H9 (cell line): ENCODE results near the gene KRT84. TPM values are rescaled to one million over a fixed set of nuclear protein-coding genes. Genes with fewer than 3 reads are reported as not detected.
A peak's percentile ranks its signal among the peaks of the same experiment; 100 is the strongest.

Experiments used
- DNase-seq: peaks from one replicate; pipeline ENCODE4 v3.0.0-alpha.2; 2017
- H2AFZ ChIP-seq: one replicate; pipeline ENCODE4 v1.6.1; 2013; ENCODE audit warnings: mild to moderate bottlenecking, low read length, control low read depth, moderate library complexity
- H2AK5ac ChIP-seq: 2 replicates; pipeline ENCODE4 v1.6.1; 2013; ENCODE audit warnings: low read length, control low read depth, mixed read lengths; ENCODE audit not compliant: insufficient read length
- H2BK120ac ChIP-seq: one replicate; pipeline ENCODE4 v1.6.1; 2013; ENCODE audit warnings: low read depth, mild to moderate bottlenecking, low read length, control low read depth, inconsistent platforms; ENCODE audit not compliant: poor library complexity, severe bottlenecking
- H2BK12ac ChIP-seq: 2 replicates; pipeline ENCODE4 v1.6.1; 2013; ENCODE audit warnings: low read length, control low read depth, mixed read lengths, low read depth; ENCODE audit not compliant: insufficient read length
- H2BK15ac ChIP-seq: 2 replicates; pipeline ENCODE4 v1.6.1; 2013; ENCODE audit warnings: low read depth, low read length, control low read depth
- H2BK20ac ChIP-seq: one replicate; pipeline ENCODE4 v1.6.1; 2013; ENCODE audit warnings: low read depth, mild to moderate bottlenecking, low read length, control low read depth, inconsistent platforms; ENCODE audit not compliant: poor library complexity, severe bottlenecking
- H2BK5ac ChIP-seq: 2 replicates; pipeline ENCODE4 v1.6.1; 2013; ENCODE audit warnings: low read length, control low read depth, mixed read lengths; ENCODE audit not compliant: insufficient read length
- H3K14ac ChIP-seq: 2 replicates; pipeline ENCODE4 v1.6.1; 2013; ENCODE audit warnings: low read length, control low read depth; ENCODE audit not compliant: insufficient read depth
- H3K18ac ChIP-seq: 2 replicates; pipeline ENCODE4 v1.6.1; 2013; ENCODE audit warnings: low read depth, mild to moderate bottlenecking, mixed read lengths, low read length, control low read depth; ENCODE audit not compliant: insufficient read length
- H3K23ac ChIP-seq: 2 replicates; pipeline ENCODE4 v1.6.1; 2013; ENCODE audit warnings: low read length, control low read depth, mixed read lengths, low read depth; ENCODE audit not compliant: insufficient read length
- H3K23me2 ChIP-seq: 2 replicates; pipeline ENCODE4 v1.6.1; 2013; ENCODE audit warnings: low read depth, mild to moderate bottlenecking, mixed read lengths, low read length, control low read depth; ENCODE audit not compliant: insufficient read length, poor library complexity, severe bottlenecking
- H3K27ac ChIP-seq: 2 replicates; pipeline ENCODE4 v1.5.1; 2013; ENCODE audit warnings: low read length, control low read depth, mixed read lengths, low read depth; ENCODE audit not compliant: insufficient read length
- H3K27me3 ChIP-seq: 2 replicates; pipeline ENCODE4 v1.6.1; 2013; ENCODE audit warnings: low read length, control low read depth, inconsistent platforms; ENCODE audit not compliant: insufficient read depth
- H3K4ac ChIP-seq: 2 replicates; pipeline ENCODE4 v1.6.1; 2013; ENCODE audit warnings: low read depth, mild to moderate bottlenecking, control low read depth, inconsistent platforms, low read length, moderate library complexity
- H3K4me1 ChIP-seq: 2 replicates; pipeline ENCODE4 v1.6.1; 2013; ENCODE audit warnings: low read length, control low read depth, inconsistent platforms; ENCODE audit not compliant: insufficient read depth
- H3K4me2 ChIP-seq: 2 replicates; pipeline ENCODE4 v1.6.1; 2013; ENCODE audit warnings: low read length, control low read depth, mixed read lengths; ENCODE audit not compliant: insufficient read length, insufficient read depth
- H3K56ac ChIP-seq: 2 replicates; pipeline ENCODE4 v1.6.1; 2013; ENCODE audit warnings: low read depth, mild to moderate bottlenecking, mixed read lengths, low read length, control low read depth; ENCODE audit not compliant: insufficient read length
- H3K79me1 ChIP-seq: 2 replicates; pipeline ENCODE4 v1.6.1; 2013; ENCODE audit warnings: low read depth, mild to moderate bottlenecking, moderate library complexity, low read length, control low read depth, inconsistent platforms; ENCODE audit not compliant: insufficient read depth, poor library complexity, severe bottlenecking
- H3K79me2 ChIP-seq: 2 replicates; pipeline ENCODE4 v1.6.1; 2013; ENCODE audit warnings: low read length, control low read depth, inconsistent platforms; ENCODE audit not compliant: insufficient read depth
- H3K9ac ChIP-seq: 2 replicates; pipeline ENCODE4 v1.6.1; 2013; ENCODE audit warnings: low read length, control low read depth, mixed read lengths; ENCODE audit not compliant: insufficient read length; ENCODE audit errors: extremely low read depth
- H3K9me3 ChIP-seq: one replicate; pipeline ENCODE4 v1.6.1; 2013; ENCODE audit warnings: low read depth, low read length, inconsistent platforms; ENCODE audit not compliant: control insufficient read depth
- H3T11ph ChIP-seq: one replicate; pipeline ENCODE4 v1.6.1; 2013; ENCODE audit warnings: mild to moderate bottlenecking, low read length, control low read depth, inconsistent platforms
- H4K20me1 ChIP-seq: one replicate; pipeline ENCODE4 v1.6.1; 2013; ENCODE audit not compliant: control insufficient read depth, insufficient read length, insufficient read depth
- H4K5ac ChIP-seq: 2 replicates; pipeline ENCODE4 v1.6.1; 2013; ENCODE audit warnings: low read depth, mild to moderate bottlenecking, mixed read lengths, low read length, control low read depth; ENCODE audit not compliant: insufficient read length
- H4K8ac ChIP-seq: replicated peaks from 2 replicates; pipeline ENCODE4 v1.6.1; 2013; ENCODE audit warnings: low read length, control low read depth, mixed read lengths, low read depth; ENCODE audit not compliant: insufficient read length
- H4K91ac ChIP-seq: 2 replicates; pipeline ENCODE4 v1.6.1; 2013; ENCODE audit warnings: low read depth, mild to moderate bottlenecking, moderate library complexity, mixed read lengths, low read length, control low read depth; ENCODE audit not compliant: insufficient read length
- H3K27ac Mint-ChIP-seq, 3 experiments: 2 replicates in 2 of 3; 3 replicates in 1 of 3; pipeline ENCODE4 v1.8.0; 2020 to 2021; ENCODE audit warnings: mixed read lengths in 3 of 3, mild to moderate bottlenecking in 1 of 3, moderate library complexity in 1 of 3
- H3K27me3 Mint-ChIP-seq: 2 replicates; pipeline ENCODE4 v1.8.0; 2021; ENCODE audit warnings: low read depth, mild to moderate bottlenecking, moderate library complexity, mixed read lengths
- H3K36me3 Mint-ChIP-seq, 3 experiments: 2 replicates in 2 of 3; 3 replicates in 1 of 3; pipeline ENCODE4 v1.8.0; 2020 to 2021; ENCODE audit warnings: low read depth in 3 of 3, mixed read lengths in 3 of 3; ENCODE audit not compliant: insufficient read depth in 1 of 3
- H3K4me1 Mint-ChIP-seq, 2 experiments: 2 replicates each; pipeline ENCODE4 v1.8.0; 2020; ENCODE audit warnings: mixed read lengths in 2 of 2
- H3K4me3 Mint-ChIP-seq, 2 experiments: 2 replicates in 1 of 2; 3 replicates in 1 of 2; pipeline ENCODE4 v1.8.0; 2020 to 2021; ENCODE audit warnings: mild to moderate bottlenecking in 2 of 2, mixed read lengths in 2 of 2, moderate library complexity in 1 of 2
- H3K9me3 Mint-ChIP-seq, 2 experiments: 2 replicates in 1 of 2; 3 replicates in 1 of 2; pipeline ENCODE4 v1.8.0; 2020; ENCODE audit warnings: mild to moderate bottlenecking in 2 of 2, mixed read lengths in 2 of 2, moderate library complexity in 1 of 2
- CTCF ChIP-seq: fragments of 200-600 bp; sonication (generic); conservative IDR thresholded peaks from 3 replicates; pipeline ENCODE4 v1.8.0; 2021; ENCODE audit warnings: antibody characterized with exemption, mild to moderate bottlenecking
- WGBS: extraction: QIAGEN DNeasy Blood & Tissue Kit; methylation state at CpG from one replicate; pipeline ENCODE4 v1.1.7; 2013; ENCODE audit warnings: missing lambda C conversion rate, low lambda C conversion rate, mixed read lengths; ENCODE audit not compliant: insufficient read length; ENCODE audit errors: extremely low coverage; 5-methylcytosine and 5-hydroxymethylcytosine counted together
- total RNA-seq: library from RNA; stranded (reverse); gene quantifications from 2 replicates; pipeline ENCODE4 v1.2.1, GENCODE V29; 2021

Gene KRT84
- total RNA-seq, 1 experiment from 2014 or later: not detected

DNA sequence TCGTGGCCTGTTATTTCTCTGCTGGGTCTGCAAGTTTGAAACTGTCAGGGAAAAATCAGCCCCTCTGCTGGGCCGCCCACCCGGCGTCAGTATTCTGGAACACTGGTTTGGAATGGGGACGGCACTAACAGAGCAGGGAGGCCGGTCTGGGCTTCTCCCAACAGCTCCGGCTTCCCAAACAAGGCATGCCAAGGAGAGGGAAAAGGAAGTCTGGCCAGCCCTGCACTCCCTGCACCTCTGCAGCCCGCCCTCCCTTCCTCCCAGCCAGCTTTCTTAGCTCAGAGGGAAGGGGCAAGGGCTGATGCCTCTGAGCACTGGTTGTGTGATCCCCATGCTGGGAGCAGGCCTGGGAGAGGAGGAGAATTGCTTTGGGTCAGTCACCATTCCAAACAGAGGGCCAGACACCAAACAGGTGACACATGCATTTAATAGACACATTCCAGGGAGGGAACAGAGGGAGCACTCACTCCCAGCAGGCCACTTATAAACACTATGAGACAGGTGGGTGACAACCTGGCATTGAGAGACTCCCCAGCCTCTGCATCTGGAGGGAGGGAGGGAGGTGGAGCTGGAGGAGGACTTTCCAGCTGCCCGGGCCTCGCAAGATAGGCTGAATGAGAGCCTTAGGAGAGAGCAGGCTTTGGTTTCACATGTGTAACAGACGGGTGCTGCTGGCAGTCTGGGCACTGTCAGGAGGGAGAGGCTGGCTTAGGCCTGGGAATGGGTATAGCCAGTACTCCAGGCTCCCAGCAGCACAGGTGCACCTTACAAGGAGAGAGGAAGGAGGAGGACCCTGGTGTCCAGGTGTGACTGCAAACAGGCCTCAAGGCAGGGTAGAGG is 38.4 kb upstream of the KRT84 start:
- Histone ChIP-seq H3K18ac (peak overlapping the region; percentile 22), H3K23ac (no peak overlapping the region), H3K27ac (no peak overlapping the region), H2BK5ac (no peak overlapping the region), H3K14ac (no peak overlapping the region), H3K4ac (no peak overlapping the region), H2BK12ac (no peak overlapping the region), H3K9ac (no peak overlapping the region), H2AFZ (no peak overlapping the region), H4K91ac (no peak overlapping the region), H4K5ac (no peak overlapping the region), H2AK5ac (no peak overlapping the region), H3K9me3 (no peaks in the 10 kb centered on the region), H3K4me2 (no peak overlapping the region), H3K27me3 (no peaks in the 10 kb centered on the region), H3K23me2 (no peaks in the 10 kb centered on the region), H3K79me1 (no peaks in the 10 kb centered on the region), H2BK15ac (no peak overlapping the region), H2BK20ac (no peak overlapping the region), H3T11ph (no peak overlapping the region), H4K8ac (no peak overlapping the region), H3K56ac (no peak overlapping the region), H2BK120ac (no peak overlapping the region), H3K79me2 (peaks cover 2% of the 10 kb centered on the region; the same call in 1 of the 2 replicates), H3K4me1 (no peaks in the 10 kb centered on the region), H4K20me1 (no peaks in the 10 kb centered on the region)
- DNase-seq: no peak
- Mint-ChIP-seq H3K27me3 (peaks cover 16% of the 10 kb centered on the region), H3K27ac (no peak overlapping the region), H3K36me3 (no peaks in the 10 kb centered on the region), H3K9me3 (no peaks in the 10 kb centered on the region), H3K4me3 (no peak overlapping the region), H3K4me1 (peaks cover 9 to 13% of the 10 kb centered on the region in 2 experiments; a peak in 3 of 4 replicates)
- TF ChIP-seq CTCF: no peak
- no CpG with 5 or more reads among the region's 11 CpGs for WGBS
